Anterior cingulate cortex (tissue), 58 donors: ENCODE measurements around the gene SUCO.
"Not testable (repeated sequence)": the region's sequence is repeated elsewhere in the genome, so short reads cannot be mapped to it uniquely, and the experiment has no call there.

Experiments used
- DNase-seq, 58 donors: peaks; one replicate each; lab custom pipeline; 2025; lab: John Stamatoyannopoulos, UW

Gene SUCO

DNA sequence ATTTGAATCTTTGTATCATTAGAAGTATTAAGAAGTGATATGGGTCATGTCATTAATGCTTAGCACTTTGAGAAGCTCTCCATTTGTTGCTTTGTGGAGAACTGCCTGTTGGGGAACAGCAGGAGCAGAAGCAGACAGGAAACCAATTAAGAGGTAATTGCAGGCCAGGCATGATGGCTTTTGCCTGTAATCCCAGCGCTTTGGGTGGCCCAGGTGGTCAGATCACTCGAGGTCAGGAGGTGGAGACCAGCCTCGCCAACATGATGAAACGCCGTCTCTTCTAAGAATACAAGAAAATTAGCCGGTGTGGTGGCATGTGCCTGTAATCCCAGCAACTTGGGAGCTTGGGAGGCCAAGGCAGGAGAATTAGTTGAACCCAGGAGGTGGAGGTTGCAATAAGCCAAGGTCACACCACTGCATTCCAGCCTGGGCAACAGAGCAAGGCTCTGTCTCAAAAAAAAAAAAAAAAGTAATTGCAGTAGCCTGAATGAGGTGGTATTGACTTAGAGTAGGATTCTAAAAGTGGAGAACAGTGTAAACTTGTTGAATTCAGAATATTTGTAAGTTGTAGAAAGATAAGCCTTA lies 68.2 kb downstream of the SUCO start:
- no peak for DNase-seq

DNA sequence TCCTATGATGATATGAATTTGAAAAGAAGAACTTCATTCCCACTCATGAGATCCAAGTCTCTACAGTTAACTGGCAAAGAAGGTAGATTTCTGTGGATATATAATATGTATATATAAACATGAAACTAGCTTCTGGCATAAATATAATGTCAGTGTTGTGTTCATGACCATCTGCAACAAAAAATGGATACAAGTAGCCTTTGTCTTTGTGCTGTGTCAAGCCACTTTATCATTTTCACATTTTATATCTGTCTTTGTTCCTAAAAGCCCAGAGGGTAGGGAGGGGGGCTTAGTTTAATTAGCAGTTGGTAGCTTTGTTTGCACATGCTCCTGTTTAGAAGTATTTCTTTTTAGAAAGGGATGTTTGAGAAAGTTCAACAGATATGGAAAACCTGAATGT lies 69.8 kb downstream of the SUCO start:
- DNase-seq: no peak

DNA sequence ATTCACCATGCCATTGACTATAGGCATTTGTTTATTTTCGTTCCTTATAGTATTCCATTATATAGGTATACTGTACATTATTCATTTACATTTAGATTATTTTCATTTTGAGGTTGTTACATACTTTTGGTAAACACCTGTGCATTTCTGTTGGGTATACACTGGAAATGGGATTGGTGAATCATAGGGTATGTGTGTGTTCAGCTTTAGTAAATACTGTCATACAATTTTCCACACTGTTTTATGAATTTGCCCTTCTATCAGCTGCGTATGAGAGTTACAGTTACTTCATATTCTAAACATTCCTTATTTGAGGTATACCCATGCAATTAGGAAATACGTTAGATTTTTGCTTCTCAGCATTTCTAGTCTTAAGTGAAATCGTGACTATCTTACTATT lies 70.9 kb downstream of the SUCO start:
- DNase-seq: no peak

DNA sequence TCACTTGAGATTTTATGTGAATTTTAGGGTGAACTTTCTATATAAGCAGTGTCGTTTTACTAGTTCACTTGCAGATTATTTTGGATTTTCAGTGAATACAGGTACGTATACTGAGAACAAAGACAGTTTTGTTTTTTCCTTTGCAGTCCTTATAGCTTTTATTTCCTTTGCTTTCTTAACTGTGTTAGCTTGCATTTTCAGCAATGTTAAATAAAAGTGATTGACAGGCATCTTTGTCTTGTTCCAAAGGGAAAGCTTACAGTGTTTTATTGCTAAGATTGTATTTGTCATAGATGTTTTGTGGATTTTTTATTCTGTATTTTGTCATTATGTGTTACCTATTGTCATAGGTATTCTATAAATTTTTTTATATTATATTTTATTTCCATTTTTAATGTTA lies 72.7 kb downstream of the SUCO start:
- no peak for DNase-seq

DNA sequence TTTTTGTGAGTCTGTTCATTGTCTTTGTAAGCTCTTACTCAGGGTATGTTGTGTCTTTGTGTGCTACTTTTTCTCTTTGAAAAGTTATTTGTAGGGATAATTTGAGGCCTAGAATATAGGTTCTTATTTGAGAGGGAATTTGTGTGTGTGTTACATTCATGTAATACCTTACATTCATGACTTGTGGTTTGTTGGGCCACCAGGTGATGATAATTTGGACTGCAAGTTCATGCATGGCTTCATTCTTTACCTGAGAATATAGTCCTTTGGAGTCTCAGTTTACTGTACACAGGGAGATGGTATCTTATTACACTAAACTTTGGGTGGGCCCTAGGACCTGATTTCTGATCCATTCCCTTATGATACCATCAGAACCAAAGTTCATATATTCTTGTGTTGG lies 74.2 kb downstream of the SUCO start:
- no peak for DNase-seq

DNA sequence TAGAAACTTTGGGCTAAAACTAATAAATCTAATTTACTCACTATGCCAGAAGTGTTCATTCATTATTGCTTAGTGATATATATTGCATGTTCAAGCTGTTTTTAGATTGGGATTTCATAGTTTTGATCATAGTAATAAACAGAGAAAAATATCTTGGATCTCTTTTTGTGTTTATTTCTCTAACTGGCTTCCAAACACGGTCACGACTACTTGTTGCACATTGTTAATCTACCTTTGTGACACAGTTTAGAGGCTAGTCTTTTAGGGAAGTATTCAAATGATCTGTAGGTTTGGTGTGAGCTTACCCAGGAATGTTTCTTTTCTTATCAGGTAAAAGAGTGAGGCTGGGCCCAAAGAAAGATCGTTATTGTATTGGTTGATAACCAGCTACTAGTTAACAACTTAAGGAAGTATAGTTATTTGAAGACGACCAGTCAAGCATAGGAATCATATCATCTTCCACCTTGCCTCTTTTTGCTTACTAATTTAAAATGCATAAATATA lies 75.2 kb downstream of the SUCO start:
- no peak for DNase-seq

DNA sequence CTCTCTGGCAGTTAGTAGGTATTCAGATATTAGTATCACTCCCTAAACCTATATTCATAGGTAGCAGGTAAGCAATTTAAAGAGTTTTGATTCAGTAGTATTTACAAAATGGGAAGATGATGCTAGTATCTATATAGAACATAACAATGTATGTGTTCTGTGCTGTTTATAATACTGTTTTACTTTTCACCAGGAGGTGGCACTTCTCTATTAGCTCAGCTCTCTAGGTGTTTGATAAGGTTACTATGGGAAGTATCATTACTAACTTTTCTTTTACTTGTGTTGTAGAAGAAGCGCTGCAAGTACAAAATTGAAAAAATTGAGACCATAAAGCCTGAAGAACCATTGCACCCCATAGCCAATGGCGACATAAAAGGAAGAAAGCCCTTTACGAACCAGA lies 76.6 kb downstream of the SUCO start:
- no peak for DNase-seq

DNA sequence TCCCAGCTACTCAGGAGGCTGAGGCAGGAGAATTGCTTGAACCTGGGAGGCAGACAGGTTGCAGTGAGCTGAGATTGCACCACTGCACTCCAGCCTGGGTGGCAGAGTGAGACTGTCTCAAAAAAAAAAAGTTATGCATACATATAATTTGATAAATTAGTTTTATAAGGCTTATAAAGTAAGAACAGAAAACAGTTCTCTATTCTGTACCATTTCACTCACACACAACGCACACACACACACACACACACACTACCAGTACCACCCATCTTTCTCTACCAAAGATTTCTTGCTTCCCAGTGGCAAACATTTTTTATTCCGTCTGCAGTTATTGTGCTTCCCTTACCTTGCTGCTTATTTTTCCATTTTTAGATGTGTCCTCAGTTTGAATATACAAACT lies 79.5 kb downstream of the SUCO start:
- DNase-seq: no peak

DNA sequence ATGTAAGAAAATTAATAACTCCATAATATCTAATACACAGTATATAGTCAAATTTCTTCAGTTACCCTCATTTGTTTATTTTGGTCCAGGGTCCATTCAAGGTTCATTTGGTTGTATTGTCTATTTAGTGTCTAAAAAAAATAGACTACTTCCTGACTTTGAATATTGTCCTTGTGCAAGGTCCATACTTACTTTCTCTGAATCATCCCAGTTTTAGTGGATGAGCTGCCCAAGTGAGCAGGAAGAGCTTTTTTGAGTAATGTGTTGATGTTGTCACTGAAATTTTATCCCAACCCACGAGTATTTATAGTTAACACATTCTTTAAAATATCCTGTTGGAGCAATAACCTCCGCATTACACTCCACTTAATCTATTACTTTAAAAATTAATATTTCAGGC lies 80.3 kb downstream of the SUCO start:
- DNase-seq: no peak

DNA sequence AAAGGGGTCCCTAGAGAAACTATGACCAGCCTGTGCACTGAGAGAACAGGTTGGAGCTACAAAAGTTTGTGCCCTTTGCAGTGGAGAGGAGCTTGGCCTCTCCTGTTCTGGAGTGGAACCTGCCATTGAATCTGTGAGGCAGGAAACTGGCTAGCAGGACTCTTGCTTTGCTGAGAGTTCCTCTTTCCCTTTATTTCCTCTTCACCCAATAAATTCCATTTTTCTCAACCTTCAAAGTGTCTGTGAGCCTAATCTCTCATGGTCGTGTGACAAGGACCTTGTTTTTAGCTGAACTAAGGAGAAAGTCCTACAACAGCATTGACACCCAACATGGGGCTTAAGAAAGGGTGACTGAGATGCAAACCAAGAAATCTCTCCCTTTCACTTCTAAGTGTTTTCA lies 83.2 kb downstream of the SUCO start:
- no peak for DNase-seq

DNA sequence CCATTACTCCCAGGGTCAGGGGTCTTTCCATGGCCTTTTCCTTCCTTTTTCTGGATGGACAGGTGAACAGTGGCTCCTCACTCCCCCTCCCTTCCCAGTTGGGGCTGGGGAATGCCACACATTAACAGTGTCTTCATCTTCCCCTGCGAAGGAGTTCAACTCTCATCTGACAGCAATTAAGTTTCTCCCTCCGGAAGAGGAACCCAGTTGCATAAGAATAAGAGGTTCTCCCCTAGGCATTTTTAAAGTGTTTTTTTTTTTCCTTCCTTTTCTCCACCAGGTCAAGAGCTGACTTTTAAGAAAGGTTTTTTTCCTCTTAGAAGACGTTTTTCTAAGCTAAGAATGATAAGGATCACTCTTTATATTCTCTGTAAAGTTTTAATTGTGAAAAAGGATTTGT lies 83.7 kb downstream of the SUCO start:
- DNase-seq: no peak

DNA sequence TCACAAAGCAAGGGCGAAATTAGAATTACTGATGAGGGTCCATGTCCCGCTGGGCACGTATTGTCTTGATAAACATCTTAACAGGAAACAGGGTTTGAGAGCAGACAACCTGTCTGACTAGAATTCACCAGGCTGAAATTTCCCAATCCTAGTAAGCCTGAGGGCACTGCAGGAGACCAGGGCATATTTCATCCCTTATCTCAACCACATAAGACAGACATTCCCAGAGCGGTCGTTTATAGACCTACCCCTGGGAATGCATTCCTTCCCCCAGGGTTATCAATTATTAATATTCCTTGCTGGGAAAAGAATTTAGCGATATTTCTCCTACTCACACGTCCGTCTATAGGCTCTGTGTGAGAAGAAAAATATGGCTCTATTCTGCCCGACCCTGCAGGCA lies 87.7 kb downstream of the SUCO start:
- not testable (repeated sequence) for DNase-seq

DNA sequence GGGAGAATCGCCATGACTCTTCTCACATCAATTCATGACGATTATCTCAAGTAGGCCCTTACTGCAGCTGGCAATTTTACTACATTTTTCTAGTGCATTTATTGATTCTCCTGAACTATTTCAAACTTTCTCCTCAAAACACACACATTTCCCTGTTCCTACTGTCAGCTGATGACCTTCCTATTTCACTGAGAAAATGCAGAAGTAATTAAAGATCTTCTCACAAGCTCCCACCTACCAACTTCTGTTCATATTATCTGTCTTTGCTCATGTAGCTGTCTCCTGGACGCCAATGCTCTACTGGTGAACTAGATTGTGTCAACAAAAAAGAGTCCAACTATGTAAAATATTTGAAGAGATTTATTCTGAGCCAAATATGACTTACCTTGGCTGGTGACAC lies 89.6 kb downstream of the SUCO start:
- DNase-seq: no peak

DNA sequence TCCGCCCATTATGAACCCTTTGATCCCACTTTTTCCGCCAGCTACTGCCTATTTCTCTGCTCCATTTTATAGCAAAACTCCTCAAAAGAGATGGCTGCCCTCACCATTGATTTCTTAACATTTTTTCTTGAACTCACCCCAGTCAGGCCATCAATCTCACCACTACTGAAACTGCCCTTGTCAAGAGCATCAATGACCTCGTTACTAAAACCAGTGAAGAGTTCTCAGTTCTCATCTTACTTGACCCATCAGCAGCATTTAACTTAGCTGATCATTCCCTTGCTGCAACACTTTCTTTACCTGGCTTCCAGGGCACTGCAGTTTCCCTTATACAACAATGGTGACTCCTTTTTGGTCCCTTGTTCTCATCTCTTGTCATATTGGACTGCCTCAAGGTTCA lies 90.8 kb downstream of the SUCO start:
- no peak for DNase-seq

DNA sequence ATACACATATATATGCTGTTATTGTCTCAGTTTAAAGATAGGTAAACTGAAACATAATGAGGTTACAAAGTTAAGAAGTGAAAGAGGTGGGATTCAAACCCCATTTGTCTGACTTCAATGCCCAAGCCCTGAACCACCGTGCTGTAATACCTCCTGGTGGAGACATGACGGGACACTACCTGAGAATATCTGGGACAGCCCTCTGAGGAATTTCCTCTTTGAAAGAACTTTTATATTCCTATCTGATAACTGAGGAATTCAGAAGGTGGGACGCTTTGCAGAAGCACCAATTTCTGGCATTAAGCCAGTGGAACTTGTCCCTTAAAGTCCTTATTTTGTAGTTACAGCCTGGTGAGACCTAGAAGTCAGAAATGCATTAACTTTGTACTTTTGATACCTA lies 93.9 kb downstream of the SUCO start:
- DNase-seq: no peak

DNA sequence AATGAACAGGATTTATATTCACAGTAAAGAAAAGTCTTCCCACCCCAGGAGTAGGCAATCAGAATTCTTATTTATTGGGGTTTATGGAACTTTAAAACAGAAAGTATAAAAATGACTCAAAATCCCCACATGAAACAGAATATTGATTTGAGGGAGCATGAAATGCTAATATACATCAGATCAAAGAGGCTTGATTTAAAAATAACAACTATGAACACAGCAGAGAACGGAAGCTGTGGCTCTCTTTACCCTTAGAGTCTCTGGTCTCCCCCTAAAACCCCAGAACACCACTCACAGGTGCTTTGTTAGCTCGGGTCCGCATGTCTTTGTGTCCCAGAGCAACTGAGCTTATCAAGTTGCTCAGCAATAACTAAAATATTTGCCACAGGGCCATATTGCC lies 94.8 kb downstream of the SUCO start:
- DNase-seq: no peak

DNA sequence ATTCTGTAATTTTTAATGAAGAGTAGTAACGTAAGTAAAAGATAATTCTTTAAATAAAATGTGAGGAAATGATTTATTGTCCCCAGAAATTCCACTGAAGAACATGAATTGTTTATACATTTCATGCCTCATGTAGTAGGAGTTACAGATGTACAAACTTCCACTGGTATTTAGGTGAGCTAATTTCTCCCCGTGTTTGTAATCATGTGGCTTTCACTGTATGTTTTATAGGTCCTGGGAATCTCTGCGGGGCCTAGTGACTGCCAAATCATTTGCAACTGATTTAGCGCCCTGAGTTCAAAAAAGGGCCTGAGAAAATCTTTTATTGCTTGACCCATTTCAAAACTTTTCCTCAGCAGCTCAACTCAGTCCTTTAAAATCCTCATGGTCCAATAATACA lies 95.5 kb downstream of the SUCO start:
- no peak for DNase-seq

DNA sequence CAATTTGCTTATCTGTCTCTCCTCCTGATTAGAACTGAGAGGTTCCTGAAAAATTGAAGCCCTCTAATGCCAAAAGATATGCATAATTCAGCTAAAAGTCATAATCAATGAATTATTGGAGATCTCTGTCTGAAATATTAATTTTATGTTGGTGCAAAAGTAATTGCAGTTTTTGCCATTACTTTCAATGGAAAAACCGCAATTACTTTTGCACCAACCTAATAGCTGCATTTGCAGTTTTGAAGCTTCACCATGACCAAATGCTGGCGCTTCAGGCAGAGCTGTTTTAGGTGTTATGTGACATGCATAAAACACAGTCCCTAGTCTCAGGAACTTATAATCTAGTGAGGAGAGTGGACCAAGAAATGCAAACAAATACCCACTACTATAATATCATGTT lies 96.2 kb downstream of the SUCO start:
- DNase-seq: no peak

DNA sequence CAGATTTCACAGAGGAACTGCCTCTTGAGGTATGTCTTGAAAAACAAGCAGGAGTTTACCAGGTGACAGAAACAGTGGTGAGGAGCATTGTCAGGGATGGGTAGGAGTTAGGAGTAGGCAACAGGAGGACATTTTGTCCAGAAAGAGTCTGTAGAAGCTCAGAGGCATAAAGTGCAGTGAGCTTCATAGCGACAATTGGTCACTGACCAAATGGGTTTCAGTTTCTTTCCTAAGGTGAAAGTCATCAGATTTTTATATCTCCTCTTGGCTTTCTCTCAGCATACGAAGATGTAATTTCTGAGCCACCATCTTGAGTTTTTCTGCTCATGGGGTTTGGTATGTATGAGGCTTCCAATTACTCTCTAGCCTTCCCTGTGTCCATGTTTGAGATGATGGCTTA lies 96.7 kb downstream of the SUCO start:
- DNase-seq: no peak

DNA sequence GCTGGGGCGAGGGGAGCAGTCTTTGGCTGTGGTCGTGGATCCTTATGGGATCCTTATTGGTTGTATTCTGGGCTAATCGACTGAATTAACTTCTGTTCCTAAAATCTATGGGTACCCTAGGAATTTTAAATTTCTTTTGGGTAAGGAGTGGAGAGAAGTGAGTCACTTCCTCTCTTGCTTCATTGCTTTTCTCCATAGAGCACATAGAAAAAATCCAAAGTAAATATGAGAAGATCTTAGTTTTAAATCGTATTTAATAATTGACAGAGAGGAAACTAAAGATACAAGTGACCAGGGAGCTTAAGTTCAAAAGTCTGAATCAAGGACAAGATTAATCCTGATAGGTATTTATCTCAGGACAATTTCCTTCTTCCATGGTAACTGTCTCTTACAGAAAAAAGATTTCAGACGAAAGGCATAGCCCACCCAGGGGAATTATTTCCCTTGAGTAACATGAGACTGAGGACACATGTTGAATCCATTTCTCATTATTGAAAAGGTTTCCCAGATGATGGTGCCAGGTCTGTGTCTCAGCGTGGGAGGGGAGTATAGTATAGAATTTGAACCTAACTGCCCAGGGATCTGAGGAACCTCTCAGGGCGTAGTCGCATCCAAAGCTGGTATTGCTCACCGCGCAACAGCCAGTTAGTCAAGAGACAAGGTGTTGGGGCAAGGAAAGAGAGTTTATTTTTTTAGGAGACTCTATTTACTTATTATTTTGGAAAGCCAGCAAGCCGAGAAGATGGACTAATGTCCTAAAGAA lies 97.3 kb downstream of the SUCO start:
- DNase-seq: no peak

DNA sequence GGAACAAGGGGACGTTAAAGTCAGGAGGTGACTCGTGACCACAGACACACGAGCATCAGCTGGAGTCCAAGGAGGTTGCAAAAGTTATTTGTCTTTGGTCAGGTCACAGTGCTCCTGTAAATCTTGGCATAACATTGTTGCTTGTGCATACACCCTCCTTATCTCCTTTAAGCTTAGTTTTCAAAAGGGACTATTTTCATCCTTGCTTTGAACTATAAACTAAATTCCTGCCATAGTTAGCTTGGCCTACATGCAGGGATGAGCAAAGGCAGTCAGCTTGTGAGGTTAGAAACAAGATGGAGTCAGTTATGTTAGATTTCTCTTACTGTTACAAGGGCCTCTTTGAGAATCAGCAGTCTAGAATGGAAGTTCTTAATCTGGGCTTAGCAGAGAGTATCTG lies 97.9 kb downstream of the SUCO start:
- no peak for DNase-seq

DNA sequence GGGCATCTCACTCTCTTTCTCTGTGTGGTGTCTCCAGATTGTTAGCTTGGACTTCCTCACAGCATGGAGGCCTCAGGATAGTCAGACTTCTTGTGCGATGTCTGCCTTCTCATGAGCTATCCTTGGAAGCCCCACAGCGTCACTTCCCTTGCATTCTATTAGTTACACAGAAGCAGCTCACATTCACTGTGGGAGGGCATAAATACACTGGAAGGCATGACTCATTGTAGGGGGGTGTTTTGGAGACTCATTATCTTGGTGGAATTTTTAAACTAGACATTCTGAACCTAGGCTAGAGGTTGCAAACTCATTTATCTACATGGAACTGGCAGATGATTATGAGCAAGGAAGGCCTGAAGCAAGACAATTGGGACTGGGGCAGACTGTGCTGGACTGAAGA lies 104.6 kb downstream of the SUCO start:
- no peak for DNase-seq

DNA sequence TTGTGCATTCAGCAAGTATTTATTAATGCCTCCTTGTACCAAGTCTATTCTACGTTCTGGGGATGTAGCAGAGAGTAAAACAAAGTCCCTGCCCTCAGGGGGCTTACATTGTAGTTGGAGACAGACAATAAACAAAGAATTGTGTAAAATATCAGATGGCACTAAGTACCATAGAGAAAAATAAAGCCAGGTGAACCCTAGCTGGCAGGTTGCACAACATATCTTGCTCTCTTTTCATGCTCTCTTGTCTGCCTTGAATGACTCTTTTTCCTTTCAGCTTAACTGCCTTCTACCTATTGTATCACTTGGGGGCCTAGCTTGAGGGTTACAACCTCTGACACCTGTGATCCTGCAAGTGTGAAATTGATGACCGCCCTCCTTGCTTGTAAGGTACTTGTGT lies 105.3 kb downstream of the SUCO start:
- no peak for DNase-seq
